IPS-18c (cell line): Measurements from ENCODE around the gene TINCR.

ENCODE experiments used
- H3K4me3 ChIP-seq: 2 replicates; pipeline ENCODE4 v1.7.0; 2013; ENCODE audit warnings: low read depth, mild to moderate bottlenecking, low read length, moderate library complexity; ENCODE audit not compliant: insufficient read depth
- H3K9me3 ChIP-seq: one replicate; pipeline ENCODE4 v1.6.1; 2013; ENCODE audit warnings: mild to moderate bottlenecking, low read length, moderate library complexity; ENCODE audit not compliant: control insufficient read depth, insufficient read depth

Gene TINCR

DNA sequence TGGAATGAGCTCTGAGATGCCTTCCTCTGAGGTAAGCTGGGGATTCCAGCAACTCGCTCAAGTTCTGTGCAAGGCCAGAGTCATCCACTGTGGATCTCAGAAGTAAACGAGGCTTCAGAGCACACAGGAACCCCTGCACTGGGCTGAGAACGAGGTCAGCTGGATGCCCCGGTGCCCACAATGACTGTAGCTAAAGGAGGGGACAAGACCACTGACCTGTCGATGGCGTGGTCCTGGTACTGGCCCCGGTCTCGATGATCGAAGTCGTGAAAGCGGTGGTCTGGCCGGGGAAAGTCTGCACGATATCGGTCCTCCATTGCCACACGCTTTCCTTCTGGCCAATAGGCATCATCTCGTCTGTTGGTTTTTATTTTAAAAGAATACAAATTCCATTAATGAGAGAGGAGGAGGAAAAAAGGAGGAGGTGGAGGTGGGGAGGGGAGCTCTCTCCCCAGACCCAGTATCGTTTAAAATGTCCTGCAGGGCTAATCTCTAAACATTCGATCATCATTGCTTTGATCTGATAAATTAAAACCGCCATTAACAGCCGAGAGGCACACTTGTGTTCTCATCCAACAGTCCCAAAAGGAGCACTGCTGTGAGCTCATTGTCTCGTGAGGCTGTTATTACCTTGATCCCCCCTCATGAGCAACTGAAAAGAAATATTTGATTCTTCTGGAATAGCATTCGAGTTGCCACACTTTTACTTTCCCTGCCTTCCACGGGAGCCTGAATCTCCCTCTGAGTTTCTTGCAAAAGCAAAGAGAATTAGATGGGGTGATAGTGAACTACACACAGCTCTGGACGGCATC, 25.0 kb upstream of the TINCR start:
- no peaks in the 10 kb centered on the region for H3K9me3 ChIP-seq
- no peak overlapping the region for H3K4me3 ChIP-seq

- no peak overlapping the region for H3K4me3 ChIP-seq
- H3K9me3 ChIP-seq = no peaks in the 10 kb centered on the region
Observed at GRCh38 chr19:5591476-5591875, 23.7 kb upstream of the TINCR start.

- Histone ChIP-seq H3K9me3 (no peaks in the 10 kb centered on the region), H3K4me3 (no peak overlapping the region)
Observed at GRCh38 chr19:5590865-5591154, 23.1 kb upstream of the TINCR start.

DNA sequence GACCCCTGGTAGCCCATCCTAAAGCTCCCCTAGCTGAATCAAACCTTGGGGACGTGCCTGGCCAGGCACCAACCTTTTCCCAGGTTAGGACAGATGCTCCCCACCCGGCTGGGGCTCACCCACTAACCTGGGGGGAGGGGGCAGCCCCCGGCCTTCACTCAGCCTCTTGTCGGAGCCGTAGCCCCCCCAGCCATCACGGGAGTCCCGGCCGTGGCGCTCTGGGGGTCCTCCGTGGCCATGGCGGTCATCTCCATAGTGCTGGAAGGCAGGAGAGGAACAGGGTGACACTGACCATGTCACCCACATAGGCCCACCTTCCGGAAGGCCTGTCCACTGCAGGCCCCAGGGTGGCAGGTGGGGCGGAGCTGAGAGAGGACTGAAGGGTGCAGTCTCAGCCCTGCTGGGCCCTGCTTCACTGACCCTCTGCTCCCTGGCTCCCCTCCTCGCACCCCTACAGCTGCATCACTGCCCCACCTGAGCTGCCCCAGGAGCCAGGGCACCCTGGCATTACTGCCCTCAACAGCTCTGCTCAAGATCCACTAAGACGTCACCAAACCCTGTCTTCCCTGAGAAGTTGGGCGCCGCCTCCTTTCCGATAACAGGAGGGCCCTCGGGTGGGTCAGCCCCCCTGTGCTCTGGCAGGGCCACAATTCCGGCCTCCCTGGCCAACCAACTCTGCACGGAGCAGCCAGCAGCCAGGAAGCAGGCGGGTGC, 22.6 kb upstream of the TINCR start:
- Histone ChIP-seq H3K4me3 (no peak overlapping the region), H3K9me3 (no peaks in the 10 kb centered on the region)

DNA sequence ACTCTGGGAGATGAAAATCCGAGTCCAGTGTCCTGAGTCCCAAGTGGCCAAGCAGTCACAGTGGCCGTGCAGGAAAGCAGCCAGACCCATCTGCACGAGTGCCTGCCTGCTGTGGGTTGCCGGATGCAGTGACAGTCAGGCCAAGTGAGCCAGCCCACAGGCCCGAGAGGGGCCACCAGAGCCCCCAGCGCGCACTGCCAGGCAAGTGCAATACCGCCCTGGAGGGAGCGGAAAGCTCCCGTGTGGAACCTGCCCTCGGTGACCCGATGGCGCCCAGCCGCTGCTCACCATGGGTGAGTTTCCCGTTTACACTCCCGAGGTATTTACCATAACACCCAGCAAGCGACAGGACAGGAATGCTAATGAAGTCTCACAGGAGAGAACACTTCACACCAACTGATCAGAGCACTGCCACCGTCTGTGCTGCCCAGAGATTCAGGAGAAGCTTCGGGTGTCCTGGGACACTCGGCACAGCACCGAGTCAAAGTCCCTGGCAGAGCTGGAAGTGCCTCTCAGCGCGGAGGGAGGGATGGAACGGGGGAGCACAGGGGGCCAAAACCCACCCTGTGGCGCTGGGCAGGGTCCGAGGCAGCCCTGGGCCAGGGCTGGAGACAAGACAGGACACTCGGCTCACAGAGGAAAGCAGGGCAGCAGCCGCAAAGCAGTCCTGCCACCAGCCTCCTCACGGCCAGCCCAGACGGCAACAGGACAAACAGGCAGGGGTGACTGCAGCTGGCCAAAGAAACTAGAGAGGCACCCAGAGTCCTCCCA, 21.3 kb upstream of the TINCR start:
- Histone ChIP-seq H3K4me3 (no peak overlapping the region), H3K9me3 (no peaks in the 10 kb centered on the region)

GRCh38 chr19:5588441-5588840, 20.7 kb upstream of the TINCR start:
- Histone ChIP-seq H3K9me3 (no peaks in the 10 kb centered on the region), H3K4me3 (no peak overlapping the region)

DNA sequence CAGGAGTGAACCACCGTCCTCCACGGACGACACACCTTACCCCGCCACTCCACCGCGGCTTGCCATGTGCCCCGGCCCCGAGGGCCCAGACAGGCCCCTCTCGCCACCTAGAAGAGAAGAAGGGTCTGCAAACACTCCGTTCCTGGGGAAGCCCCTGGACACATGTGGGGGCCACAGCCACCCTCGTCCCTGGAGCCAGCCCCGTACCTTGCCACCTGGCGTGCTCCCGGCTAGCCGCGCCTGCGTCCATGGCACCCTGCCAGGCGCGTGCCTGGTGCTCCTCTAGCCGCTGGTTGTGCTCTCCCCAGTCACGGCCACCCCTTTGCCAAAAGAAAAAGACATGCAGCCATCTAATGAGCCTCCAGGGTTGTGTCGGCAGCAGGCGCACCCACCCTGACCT, 19.9 kb upstream of the TINCR start:
- Histone ChIP-seq H3K9me3 (no peaks in the 10 kb centered on the region), H3K4me3 (no peak overlapping the region)

DNA sequence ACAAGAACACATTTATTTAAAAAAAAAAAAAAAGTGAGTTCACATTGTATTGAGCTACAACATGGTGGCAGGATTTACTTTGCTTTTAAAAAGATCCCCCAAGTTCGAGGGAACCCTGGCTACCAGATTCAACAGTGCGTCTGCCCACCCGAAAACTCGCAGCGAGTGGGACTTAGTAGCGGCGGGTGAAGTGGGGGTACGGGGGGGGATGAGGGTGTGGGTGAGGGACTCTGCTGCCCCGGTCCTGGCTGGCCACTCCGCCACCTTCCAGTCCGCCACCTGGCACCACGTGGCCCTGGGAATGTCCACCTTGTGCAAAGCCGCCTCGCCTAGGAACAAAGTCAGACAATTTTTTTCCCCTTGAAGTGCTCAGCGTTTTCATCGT, 19.3 kb upstream of the TINCR start:
- no peaks in the 10 kb centered on the region for H3K9me3 ChIP-seq
- no peak overlapping the region for H3K4me3 ChIP-seq

GRCh38 chr19:5586300-5587070, 18.7 kb upstream of the TINCR start:
- H3K9me3 ChIP-seq = no peaks in the 10 kb centered on the region
- H3K4me3 ChIP-seq = no peak overlapping the region

DNA sequence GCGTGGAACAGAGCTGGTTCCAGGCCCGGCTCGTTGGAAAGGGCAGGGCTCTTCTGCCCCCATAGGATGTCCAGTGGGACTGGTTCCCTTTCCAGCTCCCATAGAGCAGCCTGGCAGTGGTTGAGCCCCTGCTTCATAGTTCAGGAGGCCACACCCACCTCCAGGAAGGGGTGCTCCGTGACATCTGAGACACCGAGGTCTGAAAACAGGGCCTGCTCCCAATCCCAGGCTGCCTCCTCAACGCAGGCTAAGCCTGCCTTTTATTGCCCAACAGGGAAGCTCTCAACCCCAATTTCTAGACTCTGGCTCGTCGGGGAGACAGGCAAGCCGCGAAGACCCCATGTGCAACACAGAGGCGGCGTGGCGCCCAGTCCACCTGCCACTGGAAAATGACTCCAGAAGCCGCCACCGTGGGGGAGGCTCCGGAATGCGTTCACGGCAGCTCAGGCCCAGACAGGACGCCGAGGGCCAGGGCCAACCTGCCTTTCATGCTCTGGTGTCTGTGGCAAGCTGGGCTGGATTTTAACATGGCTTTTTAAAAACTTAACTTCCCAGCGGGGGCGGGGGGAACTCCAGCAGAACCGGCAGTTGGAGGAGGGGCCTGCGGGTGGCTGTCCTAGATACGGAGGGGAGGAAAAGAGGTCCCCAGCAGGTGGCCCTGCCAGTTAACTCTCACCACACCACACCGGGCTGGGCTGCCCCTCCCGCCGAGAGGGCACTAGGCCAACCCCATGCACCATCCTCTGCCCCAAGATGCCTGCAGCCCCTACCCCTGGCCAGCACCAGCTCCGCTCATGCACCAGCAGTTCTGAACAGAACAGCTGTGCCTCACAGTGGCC, 17.9 kb upstream of the TINCR start:
- H3K9me3 ChIP-seq = no peaks in the 10 kb centered on the region
- H3K4me3 ChIP-seq = peak overlapping the region; percentile 40; the same call in 1 of the 2 replicates

DNA sequence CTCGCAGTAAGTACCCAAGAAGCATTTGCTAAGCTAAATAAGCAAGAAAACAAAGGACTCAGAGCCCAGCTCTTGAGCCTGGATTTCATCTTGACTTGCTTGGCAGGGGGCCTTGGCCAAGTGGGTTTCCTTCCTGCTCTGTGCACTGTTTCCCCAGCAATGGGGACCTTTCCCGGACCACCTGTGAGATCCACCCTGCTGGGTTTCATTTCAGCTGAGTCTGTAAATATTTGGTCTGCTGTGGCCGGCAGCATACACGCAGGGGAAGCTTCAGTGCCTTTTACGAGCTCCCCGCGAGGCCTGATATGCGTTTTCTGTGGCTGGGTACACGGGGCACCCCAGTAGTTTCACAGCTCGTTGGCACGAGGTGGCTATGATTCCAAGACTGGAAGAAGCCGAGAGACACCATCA, 12.4 kb upstream of the TINCR start:
- H3K4me3 ChIP-seq = no peak overlapping the region
- H3K9me3 ChIP-seq = no peaks in the 10 kb centered on the region

DNA sequence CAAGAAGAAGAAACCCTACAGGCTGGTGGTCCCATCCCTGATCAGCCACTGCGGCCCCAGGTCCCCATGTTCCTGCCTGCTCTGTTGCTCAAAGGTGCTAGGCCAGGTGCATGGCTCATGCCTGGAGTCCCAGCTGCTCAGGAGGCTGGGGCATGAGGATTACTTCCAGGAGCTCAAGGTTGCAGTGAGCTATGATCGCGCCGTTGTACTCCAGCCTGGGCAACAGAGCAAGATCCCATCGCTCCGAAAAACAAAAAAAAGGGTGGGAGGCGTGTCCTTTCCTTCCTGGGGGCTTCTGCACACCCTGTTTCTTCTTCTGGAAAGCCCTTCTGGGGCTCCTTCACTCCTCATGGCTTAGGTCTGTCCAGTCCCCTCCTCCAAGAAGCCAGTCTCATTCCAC, 11.9 kb upstream of the TINCR start:
- Histone ChIP-seq H3K9me3 (no peaks in the 10 kb centered on the region), H3K4me3 (no peak overlapping the region)

- Histone ChIP-seq H3K4me3 (no peak overlapping the region), H3K9me3 (no peaks in the 10 kb centered on the region)
Observed at GRCh38 chr19:5579286-5579685, 11.5 kb upstream of the TINCR start.

DNA sequence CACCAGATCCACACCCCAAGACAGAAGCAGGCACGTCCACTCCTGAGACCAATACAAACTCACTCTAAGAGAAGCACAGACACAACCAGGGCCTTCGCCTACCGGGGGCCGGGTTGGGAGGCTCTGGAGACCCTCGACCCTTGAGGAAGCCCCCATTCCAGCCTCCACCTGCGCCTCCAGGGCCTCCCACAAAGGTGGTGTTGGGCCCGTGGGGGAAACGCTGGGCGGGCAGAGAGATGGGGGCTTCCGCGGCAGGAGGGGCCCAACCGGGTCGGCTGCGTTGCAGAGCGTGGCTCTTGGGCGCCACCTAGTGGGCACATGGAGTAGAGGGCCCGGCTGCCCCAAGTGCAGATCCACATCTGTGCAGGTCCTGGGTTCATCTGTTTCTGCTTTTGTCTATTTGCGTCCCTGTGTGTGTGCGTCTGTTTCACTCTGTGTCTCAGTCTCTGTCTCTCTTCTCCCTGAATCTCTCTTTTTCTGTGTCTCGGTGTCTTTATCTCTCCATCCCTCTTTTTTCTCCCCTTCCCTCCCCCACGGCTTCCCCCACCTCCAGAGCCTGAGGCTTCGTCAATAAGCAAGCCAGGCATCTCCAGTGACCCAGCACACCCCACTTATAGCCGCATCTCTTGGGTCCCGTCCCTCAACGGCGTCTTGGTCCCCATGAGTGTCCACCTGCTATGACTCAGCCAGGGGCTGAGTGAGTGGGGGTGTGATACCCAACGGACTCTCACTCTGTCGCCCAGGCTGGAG, 10.5 kb upstream of the TINCR start:
- peak overlapping the region; percentile 34; the same call in 1 of the 2 replicates for H3K4me3 ChIP-seq
- no peaks in the 10 kb centered on the region for H3K9me3 ChIP-seq

GRCh38 chr19:5575590-5575989, 7.8 kb upstream of the TINCR start:
- no peak overlapping the region for H3K4me3 ChIP-seq
- H3K9me3 ChIP-seq = no peaks in the 10 kb centered on the region
